Stimulated activated CD4-positive, alpha-beta T cell treated with anti-CD3 and anti-CD28 coated beads, Interleukin-1b, Interleukin-23, amount 100 ng/mL, for 1 hour (primary cell): Measurements from ENCODE around the gene MRPS9.
A peak's percentile ranks its signal among the peaks of the same experiment; 100 is the strongest.

Experiments used
- DNase-seq, 2 donors: peaks; one replicate each; pipeline ENCODE4 v3.0.0-alpha.2; 2020; ENCODE audit warnings: low read depth in 2 of 2

MRPS9 gene

DNA sequence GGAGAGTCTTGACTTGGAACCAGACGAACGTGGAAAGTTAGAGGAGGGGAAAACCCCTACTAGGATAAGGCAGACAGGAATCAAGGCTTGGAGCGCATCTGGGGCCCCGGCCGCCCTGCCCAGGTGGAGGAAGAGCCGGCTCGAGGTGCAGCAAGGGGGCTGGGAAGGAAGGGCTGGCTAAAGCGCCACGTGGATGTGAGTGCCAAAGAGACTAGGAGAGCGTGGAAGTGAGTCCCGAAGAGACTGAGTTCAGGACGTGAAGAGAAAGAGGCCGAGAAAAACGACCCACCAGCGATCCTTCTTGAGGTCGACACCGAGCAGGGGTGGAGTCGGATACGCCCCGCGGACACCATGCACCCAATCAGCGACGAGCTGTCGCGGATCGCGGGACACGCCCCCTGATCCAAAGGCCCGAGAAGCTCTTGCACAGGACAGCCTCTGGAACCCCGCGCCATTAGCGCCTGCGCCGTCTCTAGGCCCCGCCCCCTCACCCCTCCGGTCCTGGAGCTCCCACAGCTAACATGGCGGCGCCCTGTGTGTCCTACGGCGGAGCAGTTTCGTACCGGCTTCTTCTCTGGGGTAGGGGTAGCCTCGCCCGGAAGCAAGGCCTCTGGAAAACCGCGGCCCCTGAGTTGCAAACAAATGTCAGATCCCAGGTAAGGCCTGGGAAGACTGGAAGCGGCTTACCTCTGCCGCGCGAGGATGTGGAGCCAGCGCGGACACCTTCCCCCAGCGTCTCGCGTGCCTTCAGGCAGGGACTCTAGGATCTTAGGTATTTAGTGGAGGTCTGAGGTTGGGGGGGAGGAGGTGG lies at the start of gene MRPS9:
Gene MRPS9, plus strand, starts transcription at position 498 of the 811 bp plus-strand sequence. Its CDS starts 24 bp downstream, at position 522.
- DNase-seq, result peak; percentile 94 to 97

DNA sequence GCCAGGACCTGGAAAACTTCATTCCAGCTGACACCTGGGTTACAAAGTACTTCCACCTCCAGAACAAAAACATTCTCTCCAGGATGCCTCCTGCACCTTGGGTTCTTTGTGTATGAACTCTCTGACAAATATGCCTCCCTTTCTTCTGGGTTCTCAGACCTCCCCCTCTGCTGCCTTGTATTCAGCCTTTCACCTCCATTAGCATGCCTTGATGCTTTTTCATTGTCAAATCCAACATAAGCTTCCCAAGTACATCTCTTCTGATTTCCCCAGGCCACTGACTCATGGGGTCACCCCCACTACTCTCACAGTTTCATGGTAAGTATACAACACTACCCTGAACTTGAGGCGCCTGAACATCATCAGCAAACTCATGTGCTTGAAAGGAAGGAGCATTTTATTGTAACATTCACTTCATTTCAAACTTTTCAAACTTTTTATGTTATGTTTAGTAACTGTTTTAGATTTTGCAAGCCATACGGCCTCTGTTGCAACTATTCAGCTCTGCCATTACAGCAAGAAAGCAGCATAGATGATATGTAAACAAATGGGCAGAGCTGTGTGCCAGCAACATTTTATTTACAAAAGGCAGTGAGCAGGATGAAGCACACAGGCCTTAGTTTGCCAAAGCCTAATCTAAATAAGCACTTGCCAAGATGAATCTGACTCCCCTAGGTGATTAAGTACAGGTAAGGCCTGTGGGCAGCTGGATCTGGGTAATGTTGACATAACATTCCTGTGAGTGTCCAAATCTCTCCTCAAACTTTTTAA lies 32.5 kb upstream of the MRPS9 start:
- DNase-seq, result no peak

DNA sequence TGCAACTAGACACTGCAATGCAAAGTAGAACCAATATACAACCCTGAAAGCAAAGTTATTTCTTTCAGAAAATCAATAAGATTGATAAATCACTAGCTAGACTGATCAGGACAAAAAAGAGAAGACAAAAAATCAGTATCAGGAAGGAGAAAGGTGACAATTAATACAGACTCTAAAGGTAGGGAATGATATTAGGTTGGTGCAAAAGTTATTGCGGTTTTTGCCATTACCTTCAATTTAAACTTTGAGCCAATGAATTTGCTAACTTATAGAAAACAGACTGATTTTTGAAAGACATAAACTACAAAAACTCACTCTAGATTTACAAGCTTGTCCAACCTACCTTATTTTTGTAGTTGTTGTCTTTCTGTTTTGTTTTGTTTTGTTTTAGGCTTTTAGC lies 30.5 kb upstream of the MRPS9 start:
- DNase-seq, result no peak

DNA sequence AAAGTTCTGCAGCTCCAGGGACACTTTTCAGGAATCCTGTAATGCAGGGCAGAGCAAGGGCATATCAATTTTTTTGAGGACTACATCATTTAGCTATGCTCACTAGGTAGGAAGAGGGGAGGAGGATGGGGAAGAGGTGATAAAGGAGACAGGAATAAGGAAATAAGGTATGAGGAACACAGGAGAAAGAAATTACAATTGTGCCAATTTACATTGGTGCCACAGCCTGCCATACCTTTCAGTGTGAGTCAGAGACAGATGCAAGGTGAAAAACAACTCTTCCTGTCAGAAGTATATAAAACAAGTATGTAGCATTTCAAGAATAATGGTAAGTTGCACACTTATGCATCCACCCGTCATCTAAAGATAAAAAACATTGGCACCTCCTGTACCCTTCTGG lies 5.4 kb upstream of the MRPS9 start:
- DNase-seq, result no peak

DNA sequence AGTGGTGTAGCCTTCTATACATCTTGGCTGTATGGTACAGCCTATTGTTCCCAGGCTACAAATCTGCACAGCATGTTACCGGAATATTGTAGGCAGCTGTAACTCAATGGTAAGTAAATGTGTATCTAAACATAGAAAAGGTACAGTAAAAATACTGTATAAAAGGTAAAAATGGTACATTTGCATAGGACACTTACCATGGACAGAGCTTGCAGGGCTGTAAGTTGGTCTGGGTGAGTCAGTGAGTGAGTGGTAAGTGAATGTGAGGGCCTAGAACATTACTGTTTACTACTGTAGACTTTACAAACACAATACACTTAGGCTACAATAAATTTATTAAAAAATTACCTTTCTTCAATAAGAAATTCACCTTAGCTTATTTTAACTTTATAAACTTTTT lies 3.7 kb upstream of the MRPS9 start:
- no peak for DNase-seq

DNA sequence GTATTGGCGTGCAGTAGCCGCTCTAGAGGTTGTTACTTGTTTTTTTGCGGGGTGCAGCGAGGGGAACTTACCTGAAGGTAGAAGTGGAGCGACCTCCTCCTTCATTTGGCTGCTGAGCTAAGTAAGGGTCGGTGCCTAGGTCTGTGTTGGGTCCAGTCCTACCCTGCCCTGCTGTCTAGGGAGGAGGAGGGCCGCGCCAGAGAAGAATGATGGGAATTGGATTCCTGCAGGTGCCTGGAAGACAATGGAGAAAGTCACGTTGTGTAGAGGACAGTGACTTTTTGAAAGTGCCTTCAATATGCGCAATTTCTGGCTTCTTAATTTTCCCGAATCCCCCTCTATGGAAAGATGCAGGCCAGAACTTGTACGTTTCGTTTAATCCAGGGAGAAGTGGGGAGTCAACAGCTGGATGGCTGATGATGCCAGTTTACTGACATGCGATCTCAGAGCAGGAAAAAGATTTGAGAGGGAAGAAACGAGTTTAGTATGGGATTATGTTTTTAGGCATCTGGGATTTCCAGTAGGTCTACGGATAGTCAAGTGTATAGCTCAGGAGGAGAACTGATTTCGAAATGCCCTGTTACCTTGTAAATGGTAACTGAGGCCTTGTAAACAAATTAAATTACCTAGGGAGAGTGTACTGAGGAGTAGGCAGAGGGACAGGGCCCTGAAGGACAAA lies 653 bp downstream of the MRPS9 start:
- DNase-seq, result no peak

DNA sequence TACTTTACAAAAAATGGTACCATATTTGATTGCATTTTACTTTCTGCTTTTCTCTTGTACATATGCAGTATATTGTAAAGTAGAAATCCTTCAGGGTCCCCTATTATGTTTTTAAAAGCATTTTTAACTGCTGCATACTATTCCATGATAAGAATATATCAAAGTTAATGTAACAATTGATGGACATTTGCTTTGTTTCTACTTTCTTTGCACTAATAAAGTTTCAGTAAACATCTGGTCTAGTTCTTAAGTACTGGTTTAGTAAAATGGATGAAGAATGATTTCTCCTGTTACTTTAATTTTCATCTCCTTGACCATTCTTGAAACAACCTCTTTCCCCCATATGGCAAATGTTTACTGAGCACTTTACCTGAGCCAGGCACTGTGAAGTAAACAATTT lies 1.7 kb downstream of the MRPS9 start:
- DNase-seq, result no peak

DNA sequence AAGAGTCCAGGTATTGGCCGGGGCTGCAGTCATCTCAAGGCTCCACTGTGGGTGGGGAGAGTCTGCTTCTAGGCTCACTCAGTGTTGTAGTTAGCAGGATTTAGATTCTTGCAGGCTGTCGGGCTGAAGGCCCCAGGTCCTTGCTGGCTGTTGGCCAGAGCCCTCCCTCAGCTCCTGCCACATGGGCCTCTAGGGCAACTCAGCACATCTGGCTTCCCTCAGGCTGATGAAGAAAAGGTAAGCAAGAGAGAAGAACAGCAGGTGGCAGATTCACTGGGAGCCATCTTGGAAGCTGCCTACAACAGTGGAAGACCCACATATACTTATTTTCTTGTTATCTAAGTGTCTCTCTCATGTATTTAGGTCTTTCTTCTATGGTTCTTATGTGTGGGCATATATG lies 4.3 kb downstream of the MRPS9 start:
- no peak for DNase-seq

DNA sequence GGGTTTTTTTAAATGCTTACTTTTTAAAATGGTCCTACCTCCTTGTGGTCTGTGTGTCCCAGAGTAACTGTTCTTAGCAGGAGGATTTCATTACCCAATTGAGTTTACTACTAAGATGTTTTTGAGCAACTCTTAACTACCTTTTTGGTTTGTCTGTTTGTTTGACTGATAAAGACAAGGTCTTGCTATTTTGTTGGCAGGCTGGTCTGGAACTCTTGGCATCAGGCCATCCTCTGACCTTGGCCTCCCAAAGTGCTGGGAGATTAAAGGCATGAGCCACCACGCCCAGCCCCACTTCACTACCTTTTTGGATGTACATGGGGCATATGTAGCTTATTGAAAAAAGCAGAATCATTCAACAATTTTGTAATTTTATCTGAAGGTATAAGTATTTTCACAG lies 14.9 kb downstream of the MRPS9 start:
- no peak for DNase-seq

DNA sequence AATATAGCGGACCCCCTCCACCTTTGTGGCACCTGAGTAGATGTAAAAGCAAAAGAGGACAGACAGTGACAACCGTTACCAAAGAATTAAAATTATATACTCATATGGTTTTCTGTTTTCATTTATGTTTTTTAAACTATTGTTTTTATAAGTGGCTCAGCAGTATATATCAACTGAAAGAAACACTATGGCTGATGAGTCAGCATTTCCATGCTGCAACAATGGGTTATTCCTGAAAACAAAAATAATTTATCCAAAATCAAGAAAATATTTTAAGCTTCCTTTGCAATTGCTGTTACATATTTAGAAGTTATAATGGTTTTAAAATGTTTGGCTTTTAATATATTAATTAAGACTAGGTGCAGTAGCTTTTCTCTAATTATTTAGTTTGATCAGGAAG lies 17.7 kb downstream of the MRPS9 start:
- DNase-seq, result no peak

DNA sequence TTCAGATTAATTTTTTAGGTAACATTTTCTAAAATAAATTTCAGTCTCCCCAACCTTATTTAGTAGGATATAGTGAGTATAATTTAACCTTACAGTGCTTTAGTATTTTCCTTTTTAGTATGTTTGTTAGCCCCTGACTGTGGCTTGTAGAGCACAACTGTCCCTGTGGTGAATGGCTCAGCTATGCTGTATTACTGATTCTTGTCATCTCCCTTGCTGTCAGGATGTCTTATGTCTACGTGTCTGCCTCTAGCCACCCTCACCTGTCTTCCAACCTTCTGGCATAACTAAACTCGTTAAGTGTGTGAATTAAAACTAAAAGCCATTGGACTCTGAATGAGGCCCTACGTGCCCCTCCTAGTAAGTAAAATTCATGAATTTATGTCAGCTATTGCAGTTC lies 18.4 kb downstream of the MRPS9 start:
- no peak for DNase-seq

DNA sequence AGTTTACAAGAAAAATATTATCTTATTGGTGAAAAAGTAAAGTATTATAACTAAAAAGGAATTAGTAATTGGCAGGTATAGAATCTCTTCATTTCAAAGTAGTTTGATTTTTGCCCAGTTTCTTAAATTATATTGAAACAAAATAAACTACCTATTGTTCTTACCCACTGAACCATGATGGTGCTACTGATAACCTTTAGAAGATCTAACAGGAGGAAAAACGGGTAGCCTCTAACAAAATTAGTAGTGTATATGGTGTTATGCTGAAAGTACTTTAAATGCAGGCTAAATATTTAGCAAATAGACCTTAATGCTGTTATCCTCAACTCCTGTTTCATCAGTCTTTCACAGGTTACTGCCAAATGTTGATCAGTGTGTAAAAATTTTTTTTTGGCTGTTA lies 19.1 kb downstream of the MRPS9 start:
- DNase-seq, result no peak

DNA sequence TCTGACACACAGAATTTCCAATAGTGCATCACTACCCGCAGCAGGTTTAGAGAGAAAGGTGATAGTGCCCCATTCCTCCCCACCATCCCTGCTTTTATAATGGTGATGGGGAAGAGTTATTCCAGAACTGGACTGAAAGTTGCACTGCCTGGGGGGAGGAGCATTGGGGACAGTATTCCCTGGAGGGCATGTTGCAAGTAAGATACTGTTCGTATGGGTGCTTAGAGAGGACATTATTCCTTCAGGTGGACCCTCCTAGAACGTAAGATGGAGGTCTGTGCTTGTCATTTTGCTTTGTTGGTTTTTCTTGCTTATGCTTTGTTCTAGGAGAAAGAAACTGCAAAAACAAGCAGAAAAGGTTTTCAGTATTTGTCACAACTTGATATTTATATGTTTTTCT lies 23.7 kb downstream of the MRPS9 start:
- no peak for DNase-seq

DNA sequence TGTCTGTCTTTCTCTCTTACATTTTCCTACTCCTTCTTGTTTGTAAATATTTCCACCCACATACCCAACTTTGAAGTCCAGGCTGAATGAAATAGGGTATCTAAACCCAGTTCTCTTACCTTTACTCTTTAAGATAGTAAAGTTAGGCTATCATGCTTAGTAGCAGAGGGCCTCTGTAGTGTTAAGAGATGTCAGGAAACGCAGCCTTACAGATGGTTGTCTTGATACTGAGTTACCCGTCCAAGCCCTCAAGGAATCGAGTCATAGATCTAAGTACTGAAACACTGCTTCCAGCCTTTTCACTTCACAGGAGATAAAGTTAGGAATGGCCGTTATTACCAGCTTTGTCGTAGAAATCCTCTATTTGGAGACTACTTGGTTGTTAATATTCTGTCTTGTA lies 24.3 kb downstream of the MRPS9 start:
- DNase-seq, result no peak

DNA sequence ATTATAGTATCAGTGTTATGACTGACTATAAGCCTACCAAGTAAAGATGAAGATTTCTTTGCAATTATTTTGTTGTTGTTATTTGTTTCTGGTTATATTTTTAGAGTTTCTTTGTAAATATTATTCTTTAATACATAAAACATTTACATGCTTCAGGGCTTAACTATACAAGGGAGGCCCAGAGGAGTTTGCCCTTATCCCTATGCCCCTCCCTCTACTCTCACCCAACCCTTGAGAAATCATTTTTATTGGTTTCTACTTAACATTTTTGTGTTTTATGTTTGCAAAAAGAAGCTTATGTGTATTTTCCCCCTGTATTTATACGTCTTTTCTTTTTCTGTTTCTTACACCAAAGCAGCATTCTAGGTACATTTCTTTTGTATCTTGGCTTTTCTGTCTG lies 30.5 kb downstream of the MRPS9 start:
- no peak for DNase-seq

DNA sequence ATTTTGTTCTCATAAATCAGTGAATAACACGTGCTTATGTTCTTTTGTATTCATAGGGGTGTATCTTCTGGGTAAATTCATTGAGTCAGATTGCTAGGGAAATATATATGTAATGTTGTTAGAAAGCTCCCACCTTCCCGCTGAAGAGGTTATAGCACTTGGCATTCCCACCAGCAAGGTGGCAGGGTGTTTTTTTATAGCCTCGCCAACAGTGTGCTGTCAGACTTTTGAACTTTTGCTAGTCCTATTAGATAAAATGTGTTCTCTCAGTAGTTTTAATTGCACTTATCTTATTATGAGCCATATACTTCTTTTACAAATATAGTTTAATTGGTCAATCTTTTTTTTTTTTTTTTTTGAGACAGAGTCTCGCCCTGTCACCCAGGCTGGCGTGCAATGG lies 31.0 kb downstream of the MRPS9 start:
- DNase-seq, result no peak

DNA sequence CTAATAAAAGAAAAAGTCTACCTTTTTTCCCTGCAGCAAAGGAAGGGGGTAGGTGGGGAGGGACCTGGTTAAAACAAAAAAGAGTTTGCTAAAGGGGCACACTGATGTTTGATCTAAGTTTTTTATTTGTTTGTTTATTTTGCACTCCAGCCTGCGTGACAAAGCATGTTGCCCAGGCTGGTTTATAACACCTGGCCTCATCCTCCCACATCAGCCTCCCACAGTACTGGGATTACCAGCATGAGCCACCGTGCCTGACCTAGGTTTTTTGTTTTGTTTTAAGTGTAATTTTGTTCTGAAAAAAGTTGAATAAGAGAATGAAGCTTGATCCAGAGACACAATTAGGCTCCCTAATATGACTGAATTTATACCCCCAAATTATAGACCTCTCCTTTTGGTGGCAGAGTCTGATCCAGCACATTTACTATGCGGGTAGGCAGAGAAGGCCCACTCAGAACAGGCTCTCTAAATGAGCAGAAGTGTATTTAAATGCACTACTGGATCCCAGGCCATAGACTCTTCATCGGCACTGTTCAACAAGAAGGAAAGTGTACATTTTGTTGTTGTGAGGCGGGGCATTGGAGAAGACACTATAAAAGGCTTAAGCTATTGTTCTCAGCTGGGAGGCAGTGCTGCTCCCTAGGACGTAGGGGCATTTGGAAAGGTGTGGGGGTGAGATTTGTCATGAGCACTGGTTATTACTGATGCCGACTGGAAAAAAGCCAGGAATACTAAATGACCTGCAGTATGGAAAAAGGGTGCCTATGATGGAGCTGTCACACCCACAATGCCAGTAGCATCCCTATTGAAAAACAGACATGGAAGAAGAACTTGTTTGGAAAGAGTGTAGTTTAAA lies 32.4 kb downstream of the MRPS9 start:
- DNase-seq, result no peak

DNA sequence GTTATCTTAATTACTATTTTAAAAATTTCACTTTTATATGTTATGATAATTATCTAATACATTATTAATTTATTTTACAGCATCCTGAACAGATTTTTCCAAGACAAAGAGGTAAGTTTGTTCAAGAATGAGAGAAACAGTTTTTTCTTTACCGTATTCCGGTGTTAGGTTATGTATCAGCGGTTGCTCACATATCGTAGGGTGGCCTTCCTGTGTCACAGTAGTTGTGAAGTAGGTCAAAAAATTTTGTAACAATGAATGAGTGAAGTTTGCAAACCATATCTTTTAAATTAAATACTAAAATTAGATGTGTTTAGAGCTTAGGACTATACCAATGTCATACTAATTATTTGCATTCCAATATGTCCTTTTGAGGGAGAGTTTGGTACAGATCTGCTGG lies 33.5 kb downstream of the MRPS9 start:
- no peak for DNase-seq

DNA sequence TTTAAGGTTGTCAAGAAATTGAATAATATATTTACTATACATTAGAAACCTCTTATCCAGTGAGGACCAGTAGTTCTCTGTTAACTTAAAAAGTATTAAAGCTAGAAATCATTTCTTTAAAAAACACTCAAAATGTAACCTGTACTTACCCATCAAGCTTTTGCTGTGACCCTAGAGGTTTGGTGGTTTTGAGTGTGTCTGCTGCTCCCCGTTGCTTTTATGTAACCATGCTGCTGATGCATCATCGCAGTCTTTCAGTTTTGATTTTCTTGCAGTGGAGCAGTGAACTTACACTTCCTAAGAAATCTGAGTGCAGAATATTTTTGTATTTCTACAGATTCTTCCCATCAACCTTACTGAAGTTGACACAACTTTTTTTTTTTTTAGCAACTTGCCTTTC lies 34.2 kb downstream of the MRPS9 start:
- no peak for DNase-seq

DNA sequence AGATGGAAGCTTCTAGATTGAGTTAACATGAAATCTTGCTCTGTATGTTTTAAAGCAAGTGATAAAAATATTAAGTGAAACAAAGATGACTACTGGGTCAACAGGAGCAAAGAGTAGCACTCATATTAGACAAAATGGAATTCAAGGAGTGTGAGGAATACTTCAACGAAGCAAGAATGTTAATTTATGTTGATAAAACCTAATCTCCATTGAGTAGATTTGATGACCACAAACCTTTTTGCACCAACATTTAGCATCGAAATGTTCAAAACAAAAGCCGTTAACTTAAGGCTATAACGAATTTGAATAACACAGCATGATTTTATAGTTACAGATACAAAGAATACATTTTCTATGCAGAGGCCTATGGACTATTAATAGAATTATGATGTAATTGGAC lies 35.7 kb downstream of the MRPS9 start:
- no peak for DNase-seq

DNA sequence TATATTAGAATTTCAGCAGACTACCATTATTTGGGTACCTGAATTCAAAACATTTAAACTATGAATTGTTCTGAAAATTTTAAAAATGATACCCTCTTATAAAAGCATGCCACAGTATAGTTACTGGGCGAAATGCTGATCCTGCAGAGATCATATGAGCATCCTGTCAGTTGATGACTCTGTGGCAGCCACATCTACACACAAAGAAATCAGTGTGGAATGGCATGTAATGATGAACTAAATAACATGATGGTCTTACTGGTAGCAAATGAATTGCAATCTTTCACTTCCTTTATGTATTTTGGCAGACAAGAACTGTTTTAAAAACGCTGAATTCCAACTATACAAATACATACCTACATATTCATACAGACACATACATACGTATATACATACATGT lies 38.3 kb downstream of the MRPS9 start:
- no peak for DNase-seq
